ENCODE data around the gene LYL1. TPM values are rescaled to one million over a fixed set of nuclear protein-coding genes. Genes with fewer than 3 reads are reported as not detected.

Gene LYL1
- total and polyA plus RNA-seq, 2 of the 4 experiments (the other 2 are of a cell fraction), result 0.36 to 0.39 TPM

DNA sequence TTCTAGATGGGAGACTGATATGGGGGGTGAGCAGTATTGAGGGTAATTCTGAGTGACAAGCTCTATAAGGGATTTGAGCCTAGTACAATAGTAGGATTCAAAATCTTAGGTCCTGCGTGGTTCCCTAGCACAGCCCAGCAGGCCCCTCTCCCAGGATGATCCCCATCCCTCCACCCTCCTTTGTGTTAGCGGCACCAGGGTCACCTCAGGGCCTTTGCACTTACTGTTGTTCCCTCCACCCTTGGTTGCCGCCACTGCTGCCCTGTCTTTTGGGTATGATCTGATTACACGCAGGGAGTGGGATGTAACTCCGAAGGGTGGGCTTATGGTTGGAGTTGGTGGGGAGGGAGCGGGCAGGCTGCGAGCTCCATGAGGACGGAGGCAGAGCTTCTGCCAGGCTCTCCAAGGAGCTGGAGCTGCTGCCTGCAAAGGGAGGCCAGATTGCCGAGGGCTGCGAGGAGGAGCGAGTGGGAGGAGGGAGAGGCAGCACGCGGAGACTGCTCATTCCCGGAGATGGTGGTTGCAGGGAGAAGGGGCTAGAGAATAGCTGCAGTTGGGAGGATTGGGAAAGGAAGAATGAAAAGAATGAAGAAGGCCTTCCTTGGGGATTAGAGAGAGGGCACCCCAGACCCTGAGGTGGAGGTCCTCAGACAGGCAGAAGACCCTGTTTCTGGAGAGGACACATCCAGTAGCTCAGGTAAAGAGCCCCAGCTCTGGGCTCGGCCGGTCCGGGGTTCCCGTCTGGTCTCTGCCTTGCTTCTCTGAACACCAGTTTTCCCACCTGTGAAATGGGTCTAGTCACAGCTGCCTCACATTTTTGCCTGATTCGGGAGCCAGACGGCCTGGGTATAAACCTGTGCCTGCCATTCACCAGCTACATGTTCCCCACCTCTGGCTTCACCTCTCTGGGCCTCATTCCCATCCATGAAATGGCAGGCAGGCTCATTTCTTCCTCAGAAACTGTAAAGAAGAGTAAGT is 20.6 kb upstream of the LYL1 start:
- Histone ChIP-seq H3K4ac (ENCODE audit: low read depth, low read length) (no peak overlapping the region), H2BK20ac (ENCODE audit: low read depth, low read length) (no peak overlapping the region), H4K91ac (ENCODE audit: insufficient read depth, low read depth, low read length) (no peak overlapping the region), H2AK9ac (replicated peaks; ENCODE audit: low read depth, low read length, poor library complexity) (no peak overlapping the region), H3K9ac (ENCODE audit: low read depth, low read length) (no peak overlapping the region), H2BK5ac (ENCODE audit: low read depth, low read length, poor library complexity, severe bottlenecking) (no peak overlapping the region), H2AFZ (replicated peaks; ENCODE audit: low read length, poor library complexity) (no peak overlapping the region), H3K23ac (ENCODE audit: low read depth, low read length) (no peak overlapping the region), H3K9me3 (ENCODE audit: control insufficient read depth, insufficient read depth, low read length) (no peaks in the 10 kb centered on the region), H2BK15ac (ENCODE audit: low read depth, low read length) (no peak overlapping the region), H3K79me1 (ENCODE audit: low read depth in 1 of 2, low read length in 2 of 2) (peaks cover 10 to 82% of the 10 kb centered on the region in 2 experiments; a peak in 3 of 4 replicates), H4K8ac (ENCODE audit: low read depth in 2 of 2, low read length in 2 of 2) (no peak overlapping the region), H2BK120ac (ENCODE audit: low read depth, low read length) (no peak overlapping the region), H3K4me3 (ENCODE audit: insufficient read depth, low read depth, low read length) (no peak overlapping the region), H3K14ac (replicated peaks; ENCODE audit: low read depth, low read length) (no peak overlapping the region), H4K5ac (ENCODE audit: low read depth, low read length) (no peak overlapping the region), H3K9me1 (ENCODE audit: insufficient read depth, low read length) (peaks cover 30% of the 10 kb centered on the region), H3K27ac (ENCODE audit: insufficient read depth, low read length) (no peak overlapping the region), H3K36me3 (ENCODE audit: control insufficient read depth, insufficient read depth, low read length) (peaks cover 20% of the 10 kb centered on the region), H3K27me3 (ENCODE audit: control insufficient read depth, insufficient read depth, low read length) (no peaks in the 10 kb centered on the region), H2AK5ac (ENCODE audit: low read depth, low read length) (no peak overlapping the region), H3K4me1 (ENCODE audit: control insufficient read depth, insufficient read depth, low read length) (peaks cover 22% of the 10 kb centered on the region), H3K56ac (ENCODE audit: extremely low read depth, insufficient read depth, low read length) (no peak overlapping the region), H4K20me1 (ENCODE audit: insufficient read depth, low read length) (peaks cover 87% of the 10 kb centered on the region), H3K18ac (ENCODE audit: low read depth, low read length) (no peak overlapping the region), H3K4me2 (ENCODE audit: low read depth, low read length) (no peak overlapping the region)
- ChIA-PET POLR2A (ENCODE audit: unreplicated experiment) (no interaction called here), CTCF (no interaction called here)
- in situ Hi-C loops (cut with MboI; ENCODE audit: low sequenced_read_pairs) (no loop called here), dilution Hi-C loops (cut with HindIII; ENCODE audit: low sequenced_read_pairs, unreplicated experiment) (no loop called here), intact Hi-C loops (cut with micrococcal nuclease) (no loop called here)
- TF ChIP-seq RCOR1 (IDR thresholded peaks at IDR 0.05; ENCODE audit: insufficient replicate concordance, low read length) (no peak), MAZ (IDR thresholded peaks at IDR 0.05; ENCODE audit: borderline replicate concordance, low read depth, low read length) (no peak), POLR2A (IDR thresholded peaks at IDR 0.05; ENCODE audit: low read depth, low read length) (no peak), USF2 (IDR thresholded peaks at IDR 0.05; ENCODE audit: low read depth, low read length) (no peak), MXI1 (IDR thresholded peaks at IDR 0.05; ENCODE audit: borderline replicate concordance, low read depth, low read length) (no peak)
- DNase-seq (no peak), ATAC-seq (ENCODE audit: low read depth) (no peak)
- WGBS, 2 experiments (ENCODE audit: extremely low coverage in 2 of 2, insufficient read length in 1 of 2), result 90% methylated on average over 7 of the region's 20 CpGs; no CpG with 5 or more reads in 1 of the 2 experiments
- BruUV-seq (replicated peaks), result no TSS peak
